Kidney epithelial cell (primary cell): Measurements from ENCODE around the gene ARL4C. TPM values are rescaled to one million over a fixed set of nuclear protein-coding genes. Genes with fewer than 3 reads are reported as not detected.
A peak's percentile ranks its signal among the peaks of the same experiment; 100 is the strongest.

Experiments used
- DNase-seq: peaks from one replicate; pipeline ENCODE4 v3.0.0-alpha.2; 2010; ENCODE audit warnings: low read depth
- H3K27me3 ChIP-seq: 2 replicates; pipeline ENCODE4 v1.6.0; 2011; ENCODE audit warnings: low read length; ENCODE audit not compliant: control insufficient read depth, insufficient read depth
- H3K36me3 ChIP-seq: 2 replicates; pipeline ENCODE4 v1.5.1; 2011; ENCODE audit warnings: low read length; ENCODE audit not compliant: control insufficient read depth, insufficient read depth
- H3K4me3 ChIP-seq: 2 replicates; pipeline ENCODE4 v1.5.1; 2011; ENCODE audit warnings: low read depth, mild to moderate bottlenecking, control low read depth, low read length
- CTCF ChIP-seq: IDR thresholded peaks from 2 replicates; pipeline ENCODE4 v1.5.1; 2011; ENCODE audit warnings: mild to moderate bottlenecking, moderate library complexity, low read length, control low read depth, inconsistent platforms; ENCODE audit not compliant: insufficient read depth, poor library complexity, severe bottlenecking
- total RNA-seq: library from RNA; depleted of rRNA; stranded (reverse); fragments of >200 nt; gene quantifications from 2 replicates; pipeline ENCODE4 v1.2.3, GENCODE V29; 2015

The ARL4C gene
- total RNA-seq, result 115 and 120 TPM in 2 replicates

- Histone ChIP-seq H3K4me3 (peak within 1 kb of the TSS; percentile 100), H3K36me3 (peaks cover 6% of the 10 kb centered on the region), H3K27me3 (no peaks in the 10 kb centered on the region)
- TF ChIP-seq CTCF, result no peak
- DNase-seq, result no peak
These were observed at the start of gene ARL4C for GRCh38 chr2:234496835-234497593. TSS of gene ARL4C (minus strand) at chr2:234497081. CDS start at chr2:234496586, 495 bp downstream.

DNA sequence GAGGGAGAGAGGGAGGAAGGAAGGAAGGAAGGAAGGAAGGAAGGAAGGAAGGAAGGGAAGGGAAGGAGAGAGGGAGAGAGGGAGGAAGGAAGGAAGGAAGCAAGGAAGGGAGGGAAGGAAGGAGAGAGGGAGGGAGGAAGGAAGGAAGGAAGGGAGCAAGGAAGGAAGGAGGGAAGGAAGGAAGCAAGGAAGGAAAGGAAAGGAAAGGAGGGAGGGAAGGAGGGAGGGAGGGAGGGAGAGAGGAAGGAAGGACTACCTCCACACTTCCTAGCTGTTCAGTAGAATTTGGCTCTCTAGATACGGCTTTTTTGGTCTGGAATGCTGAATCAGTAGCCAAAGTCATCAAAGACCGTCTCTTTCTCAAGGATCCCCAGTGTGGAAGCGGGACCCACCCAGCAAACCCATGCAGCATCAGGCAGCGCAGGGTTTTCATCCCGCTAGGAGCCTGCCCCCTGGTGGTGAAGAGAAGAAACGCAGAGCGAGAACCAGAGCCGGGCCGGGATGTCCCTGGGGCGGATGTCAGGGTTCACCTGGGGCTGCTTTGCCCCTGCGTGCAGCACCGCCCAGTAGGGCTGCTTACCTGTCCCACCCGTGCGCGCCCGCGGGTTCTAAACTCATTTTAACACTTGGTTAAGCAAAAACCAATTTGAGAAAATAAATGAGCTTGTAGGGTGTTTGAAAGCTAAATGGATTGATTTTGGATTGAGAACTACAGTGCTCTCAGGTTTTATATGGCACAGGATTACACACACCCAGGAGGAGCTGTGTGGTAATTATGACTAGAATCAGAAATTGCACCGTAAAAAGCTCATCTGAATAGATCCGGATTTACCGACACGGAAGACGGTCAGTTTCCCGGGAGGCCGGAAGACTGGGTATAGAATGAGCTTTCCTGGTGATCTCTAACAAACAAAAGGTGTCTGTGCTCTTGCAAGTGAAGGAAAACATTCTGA, 48.1 kb upstream of the ARL4C start:
- DNase-seq, result peak; percentile 25
- TF ChIP-seq CTCF, result peak; percentile 89
- no peaks in the 10 kb centered on the region for H3K36me3 ChIP-seq
- no peak overlapping the region for H3K4me3 ChIP-seq
- no peaks in the 10 kb centered on the region for H3K27me3 ChIP-seq

DNA sequence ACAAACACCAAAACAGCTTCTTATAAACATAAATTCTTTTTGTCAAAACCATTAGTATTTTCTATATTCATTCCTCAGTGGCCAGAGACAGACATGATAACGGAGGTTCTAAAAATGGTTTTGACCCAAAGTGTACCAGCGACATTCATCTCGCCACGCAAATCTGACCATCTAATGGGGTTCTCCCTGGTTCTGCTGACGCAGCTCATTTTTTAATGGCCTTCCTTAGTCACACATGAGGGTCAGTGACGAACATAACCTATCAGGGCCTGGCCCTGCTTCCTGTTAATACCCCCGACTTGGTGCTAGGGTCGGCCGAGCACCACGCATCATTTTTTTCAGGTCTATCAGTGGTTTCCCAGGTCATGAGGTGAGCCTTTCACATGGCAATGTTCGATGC, 45.9 kb upstream of the ARL4C start:
- Histone ChIP-seq H3K4me3 (no peak overlapping the region), H3K36me3 (no peaks in the 10 kb centered on the region), H3K27me3 (no peaks in the 10 kb centered on the region)
- no peak for DNase-seq
- TF ChIP-seq CTCF, result no peak

GRCh38 chr2:234537929-234538328, 41.0 kb upstream of the ARL4C start:
- Histone ChIP-seq H3K27me3 (no peaks in the 10 kb centered on the region), H3K4me3 (no peak overlapping the region), H3K36me3 (no peaks in the 10 kb centered on the region)
- no peak for DNase-seq
- TF ChIP-seq CTCF, result no peak

GRCh38 chr2:234536178-234536965, 39.5 kb upstream of the ARL4C start:
- Histone ChIP-seq H3K4me3 (no peak overlapping the region), H3K27me3 (no peaks in the 10 kb centered on the region), H3K36me3 (no peaks in the 10 kb centered on the region)
- TF ChIP-seq CTCF, result no peak
- no peak for DNase-seq
